ENCODE results near the gene UBE2J1. TPM values are rescaled to one million over a fixed set of nuclear protein-coding genes. Genes with fewer than 3 reads are reported as not detected.

The UBE2J1 gene
- total RNA-seq, 1 donor from 2014 or later = 32.0 TPM

DNA sequence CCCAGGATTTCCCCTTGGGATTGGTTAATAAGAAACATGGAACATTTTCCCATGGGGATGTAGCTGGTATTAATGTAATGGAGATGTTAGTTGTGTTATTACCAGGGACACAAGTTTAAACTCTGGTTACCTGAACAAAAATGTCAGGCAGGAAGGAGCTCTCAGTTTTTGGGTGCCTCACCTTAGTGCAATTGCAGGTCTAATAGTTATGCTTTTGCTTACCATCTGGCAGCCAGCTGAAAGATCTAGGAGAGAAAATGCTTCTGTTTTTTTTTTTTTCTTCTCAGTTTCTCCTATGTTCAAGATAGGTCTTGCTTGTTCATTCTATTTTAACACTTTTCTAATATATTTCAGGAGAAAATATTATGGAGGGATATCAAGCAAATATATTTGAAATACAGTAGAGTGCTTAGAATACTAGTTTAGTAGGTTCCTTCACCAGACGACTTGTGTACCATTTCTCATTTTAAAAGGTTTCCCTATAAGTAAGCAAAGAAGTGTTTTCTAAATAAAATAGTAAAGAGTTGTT, 4.2 kb upstream of the UBE2J1 start:
- H3K9me3 Mint-ChIP-seq = no peaks in the 10 kb centered on the region
- peaks cover 13% of the 10 kb centered on the region for H3K4me1 Mint-ChIP-seq (ENCODE audit: unreplicated experiment)
- no peak overlapping the region for H3K27ac Mint-ChIP-seq
- TF ChIP-seq, protein P1, sequence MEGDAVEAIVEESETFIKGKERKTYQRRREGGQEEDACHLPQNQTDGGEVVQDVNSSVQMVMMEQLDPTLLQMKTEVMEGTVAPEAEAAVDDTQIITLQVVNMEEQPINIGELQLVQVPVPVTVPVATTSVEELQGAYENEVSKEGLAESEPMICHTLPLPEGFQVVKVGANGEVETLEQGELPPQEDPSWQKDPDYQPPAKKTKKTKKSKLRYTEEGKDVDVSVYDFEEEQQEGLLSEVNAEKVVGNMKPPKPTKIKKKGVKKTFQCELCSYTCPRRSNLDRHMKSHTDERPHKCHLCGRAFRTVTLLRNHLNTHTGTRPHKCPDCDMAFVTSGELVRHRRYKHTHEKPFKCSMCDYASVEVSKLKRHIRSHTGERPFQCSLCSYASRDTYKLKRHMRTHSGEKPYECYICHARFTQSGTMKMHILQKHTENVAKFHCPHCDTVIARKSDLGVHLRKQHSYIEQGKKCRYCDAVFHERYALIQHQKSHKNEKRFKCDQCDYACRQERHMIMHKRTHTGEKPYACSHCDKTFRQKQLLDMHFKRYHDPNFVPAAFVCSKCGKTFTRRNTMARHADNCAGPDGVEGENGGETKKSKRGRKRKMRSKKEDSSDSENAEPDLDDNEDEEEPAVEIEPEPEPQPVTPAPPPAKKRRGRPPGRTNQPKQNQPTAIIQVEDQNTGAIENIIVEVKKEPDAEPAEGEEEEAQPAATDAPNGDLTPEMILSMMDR (conservative IDR thresholded peaks at IDR 0.05) = no peak
- no peak for DNase-seq (ENCODE audit: extremely low spot score, unreplicated experiment)
- no peaks in the 10 kb centered on the region for H3K27me3 Mint-ChIP-seq
- H3K36me3 Mint-ChIP-seq = no peaks in the 10 kb centered on the region
- H3K4me3 Mint-ChIP-seq = no peak overlapping the region

DNA sequence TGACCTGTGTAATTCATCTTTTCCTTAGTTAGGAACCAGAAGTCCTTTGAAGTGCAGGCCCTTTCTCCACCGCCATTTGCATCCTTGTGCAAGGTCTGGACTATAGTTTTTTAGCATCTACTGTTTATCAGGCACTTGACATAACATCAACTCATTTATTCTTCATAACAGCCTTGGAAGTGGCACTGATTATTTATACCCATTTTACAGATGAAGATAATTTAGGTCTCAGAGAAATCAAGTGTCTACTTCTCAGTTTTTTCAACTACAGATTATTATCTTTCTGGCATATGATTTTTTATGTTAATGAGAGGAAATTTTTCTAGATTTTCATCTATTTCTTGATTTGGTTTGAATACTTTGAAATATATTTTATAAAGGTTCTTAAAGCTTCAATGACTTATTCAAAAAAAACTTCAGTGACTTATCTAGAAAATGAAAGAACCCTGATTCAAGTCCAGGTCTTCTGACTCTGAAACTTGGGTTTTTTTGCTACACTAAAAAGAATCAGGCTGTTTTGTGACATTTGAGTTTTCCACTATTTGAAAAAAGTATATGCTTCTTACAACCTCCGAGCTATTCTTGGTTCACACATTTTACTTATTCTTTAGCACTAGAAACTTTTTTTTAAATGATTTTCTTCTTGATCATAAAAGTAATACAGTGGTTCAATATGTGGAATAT, 3.1 kb upstream of the UBE2J1 start:
- Mint-ChIP-seq H3K27ac (no peak overlapping the region), H3K9me3 (no peaks in the 10 kb centered on the region), H3K27me3 (no peaks in the 10 kb centered on the region), H3K36me3 (no peaks in the 10 kb centered on the region), H3K4me1 (ENCODE audit: unreplicated experiment) (peaks cover 21% of the 10 kb centered on the region), H3K4me3 (no peak overlapping the region)
- TF ChIP-seq, protein P1 (conservative IDR thresholded peaks at IDR 0.05) = no peak
- no peak for DNase-seq (ENCODE audit: extremely low spot score, unreplicated experiment)

DNA sequence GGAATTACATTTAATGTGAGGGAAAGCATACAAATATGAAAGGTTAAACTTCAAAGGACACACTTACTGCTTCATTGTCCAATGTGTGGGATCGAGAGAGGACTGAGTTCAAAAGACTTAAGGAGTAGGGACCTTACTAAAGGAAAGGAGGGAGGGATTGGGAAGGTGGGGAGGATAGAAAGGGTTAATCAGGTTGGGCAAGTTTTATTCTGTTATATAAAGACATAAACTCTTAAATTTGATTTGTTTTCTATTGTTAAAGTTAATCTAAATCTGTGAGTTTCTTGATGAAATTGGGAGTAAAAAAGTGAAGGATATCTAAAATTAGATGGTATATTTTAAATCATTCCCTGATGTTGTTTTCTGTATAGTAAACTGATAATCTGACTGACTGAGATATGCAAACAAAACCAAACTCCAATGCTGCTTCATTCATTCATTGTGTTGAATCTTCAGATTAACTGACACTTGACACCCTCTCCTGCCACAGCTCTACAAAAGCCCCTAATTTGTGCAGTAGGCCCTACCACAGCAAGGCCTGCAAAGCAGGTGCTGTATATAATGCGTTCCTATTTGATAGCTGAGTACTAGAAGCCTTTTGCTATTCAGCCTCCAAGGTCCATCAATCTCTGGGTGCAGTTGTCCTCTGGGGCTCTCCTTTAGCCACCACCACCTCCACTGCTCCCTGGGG, 1.3 kb upstream of the UBE2J1 start:
- H3K36me3 Mint-ChIP-seq = peaks cover 7% of the 10 kb centered on the region
- no peaks in the 10 kb centered on the region for H3K9me3 Mint-ChIP-seq
- H3K27me3 Mint-ChIP-seq = no peaks in the 10 kb centered on the region
- TF ChIP-seq, protein P1 (conservative IDR thresholded peaks at IDR 0.05) = no peak
- H3K27ac Mint-ChIP-seq = peak overlapping the region; percentile 74
- H3K4me3 Mint-ChIP-seq = peak overlapping the region; percentile 79
- DNase-seq (ENCODE audit: extremely low spot score, unreplicated experiment) = no peak
- peaks cover 36% of the 10 kb centered on the region for H3K4me1 Mint-ChIP-seq (ENCODE audit: unreplicated experiment)

DNA sequence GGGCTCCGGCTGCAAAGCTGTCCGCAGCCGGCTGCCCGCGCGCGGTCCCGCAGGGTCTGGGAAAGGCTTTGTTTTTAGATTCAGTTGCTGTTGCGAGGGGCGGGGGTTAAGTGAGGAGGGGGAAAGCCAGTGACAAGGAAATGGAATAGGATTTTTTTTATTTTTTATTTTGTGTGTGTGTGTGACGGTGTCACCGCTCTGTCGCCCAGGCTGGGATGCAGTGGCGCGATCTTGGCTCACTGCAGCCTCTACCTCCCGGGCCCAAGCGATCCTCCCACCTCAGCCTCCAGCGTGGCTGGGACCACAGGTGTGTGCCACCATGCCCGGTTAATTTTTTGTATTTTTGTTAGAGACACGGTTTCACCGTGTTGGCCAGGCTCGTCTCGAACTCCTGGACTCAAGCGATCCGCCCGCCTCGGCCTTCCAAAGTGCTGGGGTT, 615 bp upstream of the UBE2J1 start:
- DNase-seq (ENCODE audit: extremely low spot score, unreplicated experiment) = no peak
- H3K9me3 Mint-ChIP-seq = no peaks in the 10 kb centered on the region
- H3K4me1 Mint-ChIP-seq (ENCODE audit: unreplicated experiment) = peaks cover 43% of the 10 kb centered on the region
- H3K4me3 Mint-ChIP-seq = peak overlapping the region; percentile 79
- peak overlapping the region; percentile 74 for H3K27ac Mint-ChIP-seq
- no peaks in the 10 kb centered on the region for H3K27me3 Mint-ChIP-seq
- TF ChIP-seq, protein P1 (conservative IDR thresholded peaks at IDR 0.05) = no peak
- H3K36me3 Mint-ChIP-seq = peaks cover 7% of the 10 kb centered on the region

GRCh38 chr6:89351671-89352277, 748 bp downstream of the UBE2J1 start:
- Mint-ChIP-seq H3K27me3 (no peaks in the 10 kb centered on the region), H3K27ac (peak overlapping the region; percentile 98), H3K4me1 (ENCODE audit: unreplicated experiment) (peaks cover 47% of the 10 kb centered on the region), H3K4me3 (peak overlapping the region; percentile 97), H3K36me3 (peaks cover 7% of the 10 kb centered on the region), H3K9me3 (no peaks in the 10 kb centered on the region)
- DNase-seq (ENCODE audit: extremely low spot score, unreplicated experiment) = no peak
- TF ChIP-seq, protein P1 (conservative IDR thresholded peaks at IDR 0.05) = no peak

All from type B pancreatic cell (in vitro differentiated cells).